ENCODE data around the gene NFIC. TPM values are rescaled to one million over a fixed set of nuclear protein-coding genes. Genes with fewer than 3 reads are reported as not detected.

NFIC gene
- total RNA-seq, 2 donors from 2014 or later = 16.7 to 18.1 TPM

DNA sequence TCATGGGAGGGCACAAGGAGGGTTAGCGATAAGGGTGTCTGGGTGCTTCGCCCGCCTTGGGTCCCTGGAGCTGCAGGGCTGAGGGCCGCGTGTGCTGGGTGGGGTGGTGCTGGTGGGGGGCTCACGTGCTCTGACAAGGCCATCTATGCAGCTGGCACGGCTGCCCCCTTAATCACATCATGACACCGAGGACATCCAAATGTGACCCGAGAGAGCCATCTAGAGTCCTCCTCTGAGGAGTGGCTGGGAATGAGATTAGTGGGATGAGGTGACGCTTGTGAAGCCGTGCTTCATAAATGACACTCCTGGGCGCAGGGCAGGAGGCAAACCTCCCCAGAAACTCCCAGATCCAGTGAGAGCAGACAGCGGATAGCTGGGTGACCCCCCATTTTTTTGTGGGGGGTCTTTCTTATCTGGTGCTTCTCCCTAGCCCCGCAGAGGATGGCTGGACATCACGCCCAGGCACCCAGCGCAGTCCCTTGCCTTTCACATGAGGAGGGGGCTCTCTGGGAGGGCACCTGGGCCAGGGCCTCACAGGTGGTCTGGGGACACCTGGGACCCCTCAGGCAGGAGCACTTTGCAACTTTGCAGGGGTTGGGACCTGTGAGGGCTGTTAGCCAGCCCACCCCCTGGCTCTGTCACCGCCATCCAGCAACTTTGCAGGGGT is 146.3 kb downstream of the NFIC start:
- H3K27ac Mint-ChIP-seq = no peak overlapping the region

DNA sequence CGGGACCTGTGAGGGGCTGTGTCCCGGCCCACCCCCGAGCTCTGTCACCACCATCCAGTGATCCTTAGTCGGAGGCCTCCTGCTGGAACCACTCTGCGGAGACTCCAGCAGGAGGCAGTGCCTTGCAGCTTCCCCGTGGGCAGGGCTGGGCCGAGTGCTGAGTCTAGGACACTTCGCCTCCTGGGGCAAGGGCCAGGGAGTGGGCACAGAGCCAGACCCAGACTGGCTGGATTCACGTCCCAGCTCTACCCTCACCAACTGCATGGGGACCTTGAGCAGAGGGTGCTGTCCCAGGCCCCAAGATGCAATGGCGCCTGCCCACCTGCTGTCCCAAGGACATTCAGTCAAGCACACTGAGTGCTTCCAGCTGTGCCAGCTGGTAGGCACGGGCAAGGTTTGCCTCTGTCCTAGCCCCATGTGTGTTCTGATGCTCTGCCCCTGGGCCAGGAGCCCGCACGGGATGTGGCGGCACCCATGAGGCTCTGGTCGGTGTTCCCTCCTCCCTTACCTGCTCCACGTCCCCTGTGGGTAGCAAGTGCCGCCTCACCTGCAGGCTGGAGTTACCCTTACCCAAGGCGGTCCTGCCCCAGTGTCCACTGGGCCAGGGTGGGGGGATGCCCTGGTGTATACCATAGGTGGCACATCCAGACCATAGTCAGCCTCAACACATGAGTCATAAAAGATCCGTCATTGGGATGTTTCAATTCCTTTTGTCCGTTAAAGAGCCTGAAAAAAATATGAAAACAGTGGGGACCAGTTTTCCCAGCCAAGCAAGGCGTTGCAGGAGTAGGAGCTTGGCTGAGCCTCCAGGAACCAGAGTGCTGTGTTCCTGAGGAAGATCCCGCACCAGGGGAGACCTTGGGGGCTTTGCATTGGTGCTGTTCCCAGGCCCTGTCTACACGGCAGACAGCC is 147.1 kb downstream of the NFIC start:
- no peak for ATAC-seq (replicated peaks)
- no peaks in the 10 kb centered on the region for H3K27me3 Mint-ChIP-seq
- H3K27ac Mint-ChIP-seq = no peak overlapping the region
- peaks cover 22% of the 10 kb centered on the region for H3K4me1 Mint-ChIP-seq
- H3K36me3 Mint-ChIP-seq (ENCODE audit: low read depth) = peaks cover 22% of the 10 kb centered on the region
- no peaks in the 10 kb centered on the region for H3K9me3 Mint-ChIP-seq
- no peak overlapping the region for H3K4me3 Mint-ChIP-seq

More for the DNA sequence above, 146.3 kb downstream of the NFIC start:
- H3K4me1 Mint-ChIP-seq = peaks cover 22% of the 10 kb centered on the region
- H3K36me3 Mint-ChIP-seq (ENCODE audit: low read depth) = peaks cover 26% of the 10 kb centered on the region
- ATAC-seq (replicated peaks) = no peak
- H3K4me3 Mint-ChIP-seq = no peak overlapping the region
- H3K27me3 Mint-ChIP-seq = no peaks in the 10 kb centered on the region
- H3K9me3 Mint-ChIP-seq = no peaks in the 10 kb centered on the region

DNA sequence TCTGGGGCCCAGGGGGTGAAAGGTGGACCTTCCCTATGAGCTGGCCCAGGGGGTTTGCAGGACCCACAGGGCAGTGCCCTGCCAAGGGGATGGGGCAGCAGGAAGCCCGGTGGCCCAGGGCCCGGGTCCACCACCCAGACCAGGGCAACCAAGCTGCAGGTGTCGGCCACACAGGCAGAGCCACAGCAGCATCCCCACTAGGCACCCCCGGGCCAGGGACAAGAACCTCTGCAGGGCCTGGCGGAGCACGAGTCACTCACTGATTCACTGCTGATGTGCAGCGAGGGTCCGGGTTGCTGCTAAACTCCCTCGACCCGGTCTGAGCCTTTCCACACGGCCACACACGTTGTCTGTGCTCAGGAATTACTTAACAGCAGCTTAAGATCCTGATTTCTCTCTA is 148.5 kb downstream of the NFIC start:
- Mint-ChIP-seq H3K9me3 (no peaks in the 10 kb centered on the region), H3K36me3 (ENCODE audit: low read depth) (peaks cover 8% of the 10 kb centered on the region), H3K4me1 (peaks cover 12% of the 10 kb centered on the region), H3K27ac (no peak overlapping the region), H3K27me3 (no peaks in the 10 kb centered on the region), H3K4me3 (no peak overlapping the region)
- ATAC-seq (replicated peaks) = no peak

DNA sequence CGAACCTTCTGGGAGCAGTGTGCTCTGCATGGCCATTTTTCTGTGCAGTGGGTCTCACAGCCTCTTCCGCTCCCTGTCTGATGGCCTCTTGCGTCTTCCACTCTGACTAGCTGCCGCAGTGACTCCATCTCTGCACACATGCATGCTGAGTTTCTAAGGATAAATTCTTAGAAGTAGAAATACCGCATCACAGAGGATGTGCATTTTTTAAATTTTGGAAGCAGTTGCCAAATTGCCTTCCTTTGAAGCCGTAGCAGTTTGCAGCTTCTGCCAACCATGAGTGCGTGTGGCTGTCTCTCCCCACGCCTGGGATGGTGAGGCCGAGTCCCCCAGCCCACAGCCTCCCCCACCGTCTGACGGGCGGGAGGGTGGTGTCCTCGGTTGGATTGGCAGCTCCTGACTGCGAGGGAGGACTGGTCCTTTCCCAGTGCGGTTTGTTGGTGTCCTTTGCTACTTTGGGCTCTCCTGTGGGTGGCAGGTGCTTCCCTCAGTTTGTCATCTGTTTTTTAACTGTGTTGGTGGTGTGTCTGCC is 149.6 kb downstream of the NFIC start:
- ATAC-seq (replicated peaks) = no peak
- H3K27me3 Mint-ChIP-seq = no peaks in the 10 kb centered on the region
- H3K9me3 Mint-ChIP-seq = no peaks in the 10 kb centered on the region
- peaks cover 12% of the 10 kb centered on the region for H3K4me1 Mint-ChIP-seq
- no peak overlapping the region for H3K4me3 Mint-ChIP-seq
- H3K36me3 Mint-ChIP-seq (ENCODE audit: low read depth) = peaks cover 6% of the 10 kb centered on the region
- H3K27ac Mint-ChIP-seq = no peak overlapping the region

DNA sequence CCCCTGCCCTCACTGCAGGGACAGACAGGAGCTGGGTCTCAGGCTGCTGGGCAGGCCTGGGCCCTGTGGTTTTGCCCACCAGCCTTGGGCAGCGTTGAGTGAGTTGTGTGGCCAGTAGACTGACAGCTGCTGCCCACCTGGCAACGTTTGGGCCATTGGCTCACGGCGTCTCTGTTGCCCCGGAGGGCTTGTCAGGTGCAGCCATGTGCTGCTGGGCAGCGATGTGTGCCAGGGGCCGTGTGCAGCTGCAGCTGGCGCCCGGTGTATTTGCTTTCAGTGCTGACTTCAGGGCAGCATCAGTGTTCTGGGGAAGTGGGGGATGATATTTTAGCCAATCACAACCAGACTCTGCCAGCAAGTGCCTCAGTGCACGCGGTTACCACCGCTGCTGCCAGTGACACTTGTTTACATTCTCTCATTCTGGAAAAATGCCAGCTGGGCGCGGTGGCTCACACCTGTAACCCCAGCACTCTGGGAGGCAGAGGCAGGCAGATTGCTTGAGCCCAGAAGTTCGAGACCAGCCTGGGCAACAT is 150.4 kb downstream of the NFIC start:
- Mint-ChIP-seq H3K4me3 (no peak overlapping the region), H3K36me3 (ENCODE audit: low read depth) (peaks cover 13% of the 10 kb centered on the region), H3K27me3 (no peaks in the 10 kb centered on the region), H3K9me3 (no peaks in the 10 kb centered on the region), H3K27ac (no peak overlapping the region), H3K4me1 (peaks cover 15% of the 10 kb centered on the region)
- peak; percentile 73 for ATAC-seq (replicated peaks)

DNA sequence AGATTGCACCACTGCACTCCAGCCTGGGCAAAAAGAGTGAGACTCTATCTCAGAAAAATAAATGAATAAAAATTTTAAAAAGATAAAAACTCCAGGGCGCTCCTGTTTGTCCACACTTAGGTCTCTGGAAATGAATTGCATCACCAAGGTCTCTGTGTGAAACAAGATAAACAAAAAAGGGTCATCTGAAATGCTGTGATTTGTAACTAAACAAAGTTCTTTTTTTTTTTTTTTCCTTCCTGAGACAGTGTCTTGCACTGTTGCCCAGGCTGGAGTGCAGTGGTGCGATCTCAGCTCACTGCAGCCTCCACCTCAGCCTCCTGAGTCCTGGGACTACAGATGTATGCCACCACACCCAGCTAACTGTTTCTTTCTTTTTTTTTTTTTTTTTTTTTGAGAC is 151.3 kb downstream of the NFIC start:
- ATAC-seq (replicated peaks) = no peak
- Mint-ChIP-seq H3K36me3 (ENCODE audit: low read depth) (peaks cover 14% of the 10 kb centered on the region), H3K4me1 (peaks cover 15% of the 10 kb centered on the region), H3K9me3 (no peaks in the 10 kb centered on the region), H3K27me3 (no peaks in the 10 kb centered on the region), H3K27ac (no peak overlapping the region), H3K4me3 (no peak overlapping the region)

DNA sequence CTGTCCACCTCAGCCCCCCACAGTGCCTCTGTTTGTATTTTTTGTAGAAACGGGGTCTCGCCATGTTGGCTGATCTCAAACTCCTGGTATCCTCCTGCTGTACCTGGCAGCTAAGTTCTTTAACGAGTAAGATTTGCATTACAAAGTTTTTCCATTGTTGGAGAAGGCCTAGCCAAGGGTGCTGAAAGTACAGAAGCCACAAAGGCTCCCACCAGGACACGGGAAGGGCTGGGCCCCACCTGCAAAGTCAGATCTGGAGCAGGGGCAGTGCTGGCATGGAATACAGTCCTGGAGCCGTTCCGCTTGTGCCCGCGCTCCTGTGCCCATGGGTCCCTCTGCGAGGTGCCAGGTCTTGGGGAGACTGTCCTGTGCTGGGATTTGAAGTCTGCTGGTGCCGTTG is 151.9 kb downstream of the NFIC start:
- Mint-ChIP-seq H3K9me3 (no peaks in the 10 kb centered on the region), H3K4me3 (no peak overlapping the region), H3K4me1 (peaks cover 15% of the 10 kb centered on the region), H3K27me3 (no peaks in the 10 kb centered on the region), H3K27ac (no peak overlapping the region), H3K36me3 (ENCODE audit: low read depth) (peaks cover 15% of the 10 kb centered on the region)
- no peak for ATAC-seq (replicated peaks)

DNA sequence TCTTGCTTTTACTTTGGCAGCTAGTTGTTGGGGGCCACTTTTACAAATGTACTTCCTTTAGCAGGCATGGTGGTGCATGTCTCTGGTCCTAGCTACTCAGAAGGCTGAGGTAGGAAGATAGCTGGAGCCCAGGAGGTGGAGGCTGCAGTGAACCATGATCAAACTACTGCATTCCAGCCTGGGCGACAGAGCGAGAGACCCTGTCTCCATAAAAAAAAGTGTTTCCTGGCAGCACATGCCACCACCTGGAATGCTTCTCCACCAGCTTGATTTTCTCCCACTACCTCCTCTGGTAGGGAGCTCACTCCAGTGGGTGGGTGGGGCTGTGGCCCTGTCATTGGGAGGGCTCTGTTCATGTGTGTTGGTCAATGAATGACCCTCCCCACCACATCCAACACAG is 152.3 kb downstream of the NFIC start:
- Mint-ChIP-seq H3K4me1 (peaks cover 15% of the 10 kb centered on the region), H3K36me3 (ENCODE audit: low read depth) (peaks cover 19% of the 10 kb centered on the region), H3K4me3 (no peak overlapping the region), H3K9me3 (no peaks in the 10 kb centered on the region), H3K27ac (no peak overlapping the region), H3K27me3 (no peaks in the 10 kb centered on the region)
- ATAC-seq (replicated peaks) = no peak

Other genes starting within 250 kb of the NFIC start
- gene GNA15, start 230.6 kb upstream of the NFIC start, total RNA-seq = 100 to 1,000 TPM; 202 to 297 TPM
- 10 to 100 TPM; 60.6 to 96.8 TPM for gene S1PR4, start 187.8 kb upstream of the NFIC start, total RNA-seq
- gene NCLN, start 180.7 kb upstream of the NFIC start, total RNA-seq = 10 to 100 TPM; 46.4 to 81.6 TPM
- gene CELF5, start 141.9 kb upstream of the NFIC start, total RNA-seq = under 1 TPM; 0.24 to 0.26 TPM
- gene SMIM24, start 113.9 kb downstream of the NFIC start, total RNA-seq = 1 to 10 TPM in 1 of 2 donors, not detected in 1; 1.6 TPM
- not detected for gene SMIM44, start 116.9 kb downstream of the NFIC start, total RNA-seq
- gene DOHH, start 134.1 kb downstream of the NFIC start, total RNA-seq = 10 to 100 TPM; 11.1 to 22.2 TPM
- gene FZR1, start 139.7 kb downstream of the NFIC start, total RNA-seq = 10 to 100 TPM; 51.5 to 64.3 TPM
- 1 to 10 TPM; 2.1 to 4.0 TPM for gene TEKTIP1, start 172.6 kb downstream of the NFIC start, total RNA-seq
- gene MFSD12, start 191.0 kb downstream of the NFIC start, total RNA-seq = 10 to 100 TPM; 38.3 to 64.1 TPM
- 10 to 100 TPM; 40.0 to 52.3 TPM for gene HMG20B, start 206.4 kb downstream of the NFIC start, total RNA-seq
- under 1 TPM; 0.32 to 0.42 TPM for gene GIPC3, start 218.9 kb downstream of the NFIC start, total RNA-seq
- gene TBXA2R, start 240.3 kb downstream of the NFIC start, total RNA-seq = under 1 TPM; 0.32 to 0.37 TPM

Measured in activated T-helper 17 cell treated with anti-CD3 and anti-CD28 coated beads, Interleukin-2, amount 50 U/mL, for 72 hours (primary cell).